ENCODE data around the gene SS18L1. TPM values are rescaled to one million over a fixed set of nuclear protein-coding genes. Genes with fewer than 3 reads are reported as not detected.
A peak's percentile ranks its signal among the peaks of the same experiment; 100 is the strongest.
"Not testable (repeated sequence)": the region's sequence is repeated elsewhere in the genome, so short reads cannot be mapped to it uniquely, and the experiment has no call there.

The SS18L1 gene
- polyA plus RNA-seq, 1 of the 3 experiments (the other 2 are of a cell fraction), result 10.7 TPM

- TF ChIP-seq, protein P1, sequence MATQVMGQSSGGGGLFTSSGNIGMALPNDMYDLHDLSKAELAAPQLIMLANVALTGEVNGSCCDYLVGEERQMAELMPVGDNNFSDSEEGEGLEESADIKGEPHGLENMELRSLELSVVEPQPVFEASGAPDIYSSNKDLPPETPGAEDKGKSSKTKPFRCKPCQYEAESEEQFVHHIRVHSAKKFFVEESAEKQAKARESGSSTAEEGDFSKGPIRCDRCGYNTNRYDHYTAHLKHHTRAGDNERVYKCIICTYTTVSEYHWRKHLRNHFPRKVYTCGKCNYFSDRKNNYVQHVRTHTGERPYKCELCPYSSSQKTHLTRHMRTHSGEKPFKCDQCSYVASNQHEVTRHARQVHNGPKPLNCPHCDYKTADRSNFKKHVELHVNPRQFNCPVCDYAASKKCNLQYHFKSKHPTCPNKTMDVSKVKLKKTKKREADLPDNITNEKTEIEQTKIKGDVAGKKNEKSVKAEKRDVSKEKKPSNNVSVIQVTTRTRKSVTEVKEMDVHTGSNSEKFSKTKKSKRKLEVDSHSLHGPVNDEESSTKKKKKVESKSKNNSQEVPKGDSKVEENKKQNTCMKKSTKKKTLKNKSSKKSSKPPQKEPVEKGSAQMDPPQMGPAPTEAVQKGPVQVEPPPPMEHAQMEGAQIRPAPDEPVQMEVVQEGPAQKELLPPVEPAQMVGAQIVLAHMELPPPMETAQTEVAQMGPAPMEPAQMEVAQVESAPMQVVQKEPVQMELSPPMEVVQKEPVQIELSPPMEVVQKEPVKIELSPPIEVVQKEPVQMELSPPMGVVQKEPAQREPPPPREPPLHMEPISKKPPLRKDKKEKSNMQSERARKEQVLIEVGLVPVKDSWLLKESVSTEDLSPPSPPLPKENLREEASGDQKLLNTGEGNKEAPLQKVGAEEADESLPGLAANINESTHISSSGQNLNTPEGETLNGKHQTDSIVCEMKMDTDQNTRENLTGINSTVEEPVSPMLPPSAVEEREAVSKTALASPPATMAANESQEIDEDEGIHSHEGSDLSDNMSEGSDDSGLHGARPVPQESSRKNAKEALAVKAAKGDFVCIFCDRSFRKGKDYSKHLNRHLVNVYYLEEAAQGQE (IDR thresholded peaks at IDR 0.05; ENCODE audit: low read depth, low read length), result no peak
- TF ChIP-seq SMC3 (IDR thresholded peaks at IDR 0.05; ENCODE audit: low read depth, low read length) (no peak), CHD2 (IDR thresholded peaks at IDR 0.05; ENCODE audit: low read length, partially characterized antibody) (no peak)
Measured at GRCh38 chr20:62114894-62115293, 28.7 kb upstream of the SS18L1 start (continued).

- CTCF ChIA-PET, result interaction anchor here (1.2 kb wide), 1 partner anchor 49 kb away, joined by 3 read pairs; no protein-coding TSS in a partner anchor
- DNase-seq, result not testable (repeated sequence)
Measured at GRCh38 chr20:62115800-62116407, 27.7 kb upstream of the SS18L1 start.

DNA sequence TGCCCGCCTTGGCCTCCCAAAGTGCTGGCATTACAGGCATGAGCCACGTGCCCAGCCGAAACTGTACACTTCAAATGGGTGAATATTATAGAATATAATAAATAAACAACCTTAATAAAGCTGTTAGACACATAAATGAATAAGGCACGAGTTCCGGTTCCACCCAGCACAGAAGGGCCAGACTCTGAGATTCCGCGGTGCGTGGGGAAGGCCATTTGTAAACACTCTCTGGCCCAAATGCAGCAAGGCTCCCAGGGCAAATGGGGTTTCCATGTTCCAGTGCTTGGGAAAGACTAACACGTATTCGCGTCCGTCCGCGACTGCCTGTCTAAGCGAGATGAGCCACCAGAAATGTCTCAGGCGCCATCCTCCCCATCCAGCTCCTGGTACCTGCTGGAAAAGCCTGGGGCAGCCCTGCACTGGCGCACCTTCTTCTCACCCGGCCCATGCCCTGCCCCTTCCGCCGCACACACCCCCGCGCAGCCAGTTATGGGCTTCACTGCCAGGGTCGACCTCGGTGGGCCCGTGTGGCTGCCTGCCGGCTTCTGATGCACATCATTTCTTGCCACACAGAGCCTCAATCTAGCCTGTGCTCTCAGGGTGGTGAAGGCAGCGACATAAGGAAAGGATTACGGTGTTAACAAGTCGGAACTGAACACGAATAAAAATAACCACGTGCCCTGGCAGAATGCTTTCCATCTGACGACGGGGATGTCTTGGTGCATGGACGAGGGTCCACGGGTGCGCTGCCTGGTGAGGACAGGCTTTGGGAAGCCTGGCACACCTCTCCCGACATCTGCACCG, 26.8 kb upstream of the SS18L1 start:
- H3K9me3 ChIP-seq, result no peaks in the 10 kb centered on the region
- H2AFZ ChIP-seq (ENCODE audit: low read depth), result no peak overlapping the region
- H3K4me2 ChIP-seq, result no peak overlapping the region
- DNase-seq, result no peak
- no peaks in the 10 kb centered on the region for H3K36me3 ChIP-seq (replicated peaks in 1 of 2; ENCODE audit: control insufficient read depth in 1 of 2, insufficient read depth in 2 of 2, low read length in 1 of 2)
- H3K9ac ChIP-seq, result no peak overlapping the region
- POLR2A ChIA-PET, result interaction anchor here (0.9 kb wide), 1 partner anchor 50 kb away, joined by 3 read pairs; no protein-coding TSS in a partner anchor
- no peaks in the 10 kb centered on the region for H4K20me1 ChIP-seq (ENCODE audit: insufficient read depth)
- peaks cover 6% of the 10 kb centered on the region for H3F3A ChIP-seq (replicated peaks; ENCODE audit: insufficient read depth)
- no peaks in the 10 kb centered on the region for H3K79me2 ChIP-seq (ENCODE audit: insufficient read depth)
- no peaks in the 10 kb centered on the region for H3K27me3 ChIP-seq (ENCODE audit: insufficient read depth)
- peak overlapping the region in 1 of 2 experiments; percentile 35; a peak in 2 of 4 replicates for H3K27ac ChIP-seq (ENCODE audit: low read depth in 2 of 2, low read length in 1 of 2)
- 61% methylated on average over 20 of the region's 38 CpGs for WGBS (ENCODE audit: low lambda C conversion rate)
- no peaks in the 10 kb centered on the region for H3K9me2 ChIP-seq
- CTCF ChIA-PET, result interaction anchor here (1.2 kb wide), 1 partner anchor 50 kb away, joined by 3 read pairs; no protein-coding TSS in a partner anchor
- H3K4me1 ChIP-seq (ENCODE audit: control insufficient read depth in 1 of 2, insufficient read depth in 2 of 2, low read depth in 1 of 2, low read length in 1 of 2), result peaks cover 0 to 23% of the 10 kb centered on the region in 2 experiments; a peak in 2 of 4 replicates
- H3K4me3 ChIP-seq (ENCODE audit: low read depth in 2 of 2, low read length in 1 of 2), result no peak overlapping the region
- no peak for TF ChIP-seq YY1 (IDR thresholded peaks at IDR 0.05; ENCODE audit: low read depth)
- no peak for TF ChIP-seq POLR2AphosphoS5 (IDR thresholded peaks at IDR 0.05; ENCODE audit: low read depth, low read length)
- TF ChIP-seq GATA2 (CRISPR knock-in tag; IDR thresholded peaks at IDR 0.05), result no peak
- TF ChIP-seq RCOR1 (IDR thresholded peaks at IDR 0.05; ENCODE audit: low read length), result no peak
- no peak for TF ChIP-seq TCF12 (IDR thresholded peaks at IDR 0.05)
- no peak for TF ChIP-seq FOXJ3 (CRISPR knock-in tag; IDR thresholded peaks at IDR 0.05)
- no peak for TF ChIP-seq MEF2A (IDR thresholded peaks at IDR 0.05; ENCODE audit: borderline replicate concordance, low read depth)
- no peak for TF ChIP-seq GABPA (IDR thresholded peaks at IDR 0.05; ENCODE audit: low read depth)
- TF ChIP-seq, protein P2, sequence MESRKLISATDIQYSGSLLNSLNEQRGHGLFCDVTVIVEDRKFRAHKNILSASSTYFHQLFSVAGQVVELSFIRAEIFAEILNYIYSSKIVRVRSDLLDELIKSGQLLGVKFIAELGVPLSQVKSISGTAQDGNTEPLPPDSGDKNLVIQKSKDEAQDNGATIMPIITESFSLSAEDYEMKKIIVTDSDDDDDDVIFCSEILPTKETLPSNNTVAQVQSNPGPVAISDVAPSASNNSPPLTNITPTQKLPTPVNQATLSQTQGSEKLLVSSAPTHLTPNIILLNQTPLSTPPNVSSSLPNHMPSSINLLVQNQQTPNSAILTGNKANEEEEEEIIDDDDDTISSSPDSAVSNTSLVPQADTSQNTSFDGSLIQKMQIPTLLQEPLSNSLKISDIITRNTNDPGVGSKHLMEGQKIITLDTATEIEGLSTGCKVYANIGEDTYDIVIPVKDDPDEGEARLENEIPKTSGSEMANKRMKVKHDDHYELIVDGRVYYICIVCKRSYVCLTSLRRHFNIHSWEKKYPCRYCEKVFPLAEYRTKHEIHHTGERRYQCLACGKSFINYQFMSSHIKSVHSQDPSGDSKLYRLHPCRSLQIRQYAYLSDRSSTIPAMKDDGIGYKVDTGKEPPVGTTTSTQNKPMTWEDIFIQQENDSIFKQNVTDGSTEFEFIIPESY (IDR thresholded peaks at IDR 0.05; ENCODE audit: borderline replicate concordance, low read depth), result no peak
- TF ChIP-seq, protein P3, sequence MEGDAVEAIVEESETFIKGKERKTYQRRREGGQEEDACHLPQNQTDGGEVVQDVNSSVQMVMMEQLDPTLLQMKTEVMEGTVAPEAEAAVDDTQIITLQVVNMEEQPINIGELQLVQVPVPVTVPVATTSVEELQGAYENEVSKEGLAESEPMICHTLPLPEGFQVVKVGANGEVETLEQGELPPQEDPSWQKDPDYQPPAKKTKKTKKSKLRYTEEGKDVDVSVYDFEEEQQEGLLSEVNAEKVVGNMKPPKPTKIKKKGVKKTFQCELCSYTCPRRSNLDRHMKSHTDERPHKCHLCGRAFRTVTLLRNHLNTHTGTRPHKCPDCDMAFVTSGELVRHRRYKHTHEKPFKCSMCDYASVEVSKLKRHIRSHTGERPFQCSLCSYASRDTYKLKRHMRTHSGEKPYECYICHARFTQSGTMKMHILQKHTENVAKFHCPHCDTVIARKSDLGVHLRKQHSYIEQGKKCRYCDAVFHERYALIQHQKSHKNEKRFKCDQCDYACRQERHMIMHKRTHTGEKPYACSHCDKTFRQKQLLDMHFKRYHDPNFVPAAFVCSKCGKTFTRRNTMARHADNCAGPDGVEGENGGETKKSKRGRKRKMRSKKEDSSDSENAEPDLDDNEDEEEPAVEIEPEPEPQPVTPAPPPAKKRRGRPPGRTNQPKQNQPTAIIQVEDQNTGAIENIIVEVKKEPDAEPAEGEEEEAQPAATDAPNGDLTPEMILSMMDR (IDR thresholded peaks at IDR 0.05), result no peak
- TF ChIP-seq FOXM1 (IDR thresholded peaks at IDR 0.05; ENCODE audit: low read depth), result no peak
- TF ChIP-seq MXI1 (IDR thresholded peaks at IDR 0.05; ENCODE audit: low read depth, low read length), result no peak
- no peak for TF ChIP-seq CHD2 (IDR thresholded peaks at IDR 0.05; ENCODE audit: low read length, partially characterized antibody)

More at GRCh38 chr20:62115800-62116407, 27.7 kb upstream of the SS18L1 start:
- not testable (repeated sequence) for H3K9me3 ChIP-seq; H3F3A ChIP-seq (replicated peaks; ENCODE audit: insufficient read depth); H2AFZ ChIP-seq (ENCODE audit: low read depth); H4K20me1 ChIP-seq (ENCODE audit: insufficient read depth); H3K27ac ChIP-seq (ENCODE audit: low read depth in 2 of 2, low read length in 1 of 2); H3K79me2 ChIP-seq (ENCODE audit: insufficient read depth); H3K9me2 ChIP-seq; H3K4me2 ChIP-seq; H3K27me3 ChIP-seq (ENCODE audit: insufficient read depth); H3K36me3 ChIP-seq (replicated peaks in 1 of 2; ENCODE audit: control insufficient read depth in 1 of 2, insufficient read depth in 2 of 2, low read length in 1 of 2); H3K4me3 ChIP-seq (ENCODE audit: low read depth in 2 of 2, low read length in 1 of 2); H3K9ac ChIP-seq
- H3K4me1 ChIP-seq (ENCODE audit: control insufficient read depth in 1 of 2, insufficient read depth in 2 of 2, low read depth in 1 of 2, low read length in 1 of 2), result peaks cover 0 to 23% of the 10 kb centered on the region in 2 experiments; a peak in 2 of 4 replicates
- WGBS (ENCODE audit: low lambda C conversion rate), result 63% methylated on average over 7 of the region's 7 CpGs
- POLR2A ChIA-PET, result interaction anchor here (1.3 kb wide), 1 partner anchor 49 kb away, joined by 4 read pairs; no protein-coding TSS in a partner anchor

Data from SK-N-SH (cell line).